ENCODE measurements around the gene KLHL3.

KLHL3 gene

DNA sequence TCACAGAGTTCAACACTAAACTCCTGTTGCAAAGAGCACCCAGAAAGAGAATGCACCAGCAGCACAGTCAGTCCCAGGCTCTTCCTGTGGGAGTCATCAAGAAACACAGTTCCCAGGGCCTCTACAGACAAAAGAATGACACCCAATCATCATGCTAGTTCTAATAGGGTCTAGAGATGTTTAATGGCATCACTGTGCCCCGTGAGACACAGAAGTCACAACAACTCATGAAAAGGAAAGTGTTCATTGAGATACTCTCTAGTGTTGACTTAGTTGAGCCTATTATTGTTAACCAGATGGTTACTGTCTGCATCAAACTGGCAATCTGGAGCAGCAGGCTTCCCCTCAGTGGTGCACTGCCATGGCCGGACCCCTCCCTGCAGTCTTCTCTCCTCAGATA, 1.6 kb downstream of the KLHL3 start:
- H3K9me3 ChIP-seq (ENCODE audit: control insufficient read depth, insufficient read depth, low read length) = no peaks in the 10 kb centered on the region

DNA sequence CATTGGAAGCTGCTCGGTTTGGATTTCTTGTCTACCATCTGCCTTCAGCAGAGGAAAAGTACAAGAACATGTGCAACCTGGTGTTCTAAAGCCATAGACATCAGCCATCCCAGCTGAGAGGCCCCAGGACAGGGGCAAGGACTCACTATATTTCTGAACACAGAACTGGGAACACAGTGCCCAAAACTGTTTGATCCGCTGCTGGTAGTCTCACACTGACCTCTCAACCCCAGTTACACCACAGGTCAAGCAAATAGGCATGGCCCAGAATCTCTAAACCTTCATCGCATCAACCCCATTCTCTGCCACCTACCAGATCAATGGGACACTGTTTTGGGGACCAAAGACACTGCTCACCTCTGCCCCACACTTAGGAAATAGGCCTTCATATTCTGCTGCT, 2.0 kb downstream of the KLHL3 start:
- H3K4me1 ChIP-seq (ENCODE audit: control insufficient read depth, low read length) = peaks cover 11% of the 10 kb centered on the region
- no peaks in the 10 kb centered on the region for H3K36me3 ChIP-seq (ENCODE audit: control insufficient read depth, low read length)
- TF ChIP-seq EZH2phosphoT487 (IDR thresholded peaks at IDR 0.05; ENCODE audit: borderline replicate concordance, low read length) = no peak
- TF ChIP-seq, protein P1, sequence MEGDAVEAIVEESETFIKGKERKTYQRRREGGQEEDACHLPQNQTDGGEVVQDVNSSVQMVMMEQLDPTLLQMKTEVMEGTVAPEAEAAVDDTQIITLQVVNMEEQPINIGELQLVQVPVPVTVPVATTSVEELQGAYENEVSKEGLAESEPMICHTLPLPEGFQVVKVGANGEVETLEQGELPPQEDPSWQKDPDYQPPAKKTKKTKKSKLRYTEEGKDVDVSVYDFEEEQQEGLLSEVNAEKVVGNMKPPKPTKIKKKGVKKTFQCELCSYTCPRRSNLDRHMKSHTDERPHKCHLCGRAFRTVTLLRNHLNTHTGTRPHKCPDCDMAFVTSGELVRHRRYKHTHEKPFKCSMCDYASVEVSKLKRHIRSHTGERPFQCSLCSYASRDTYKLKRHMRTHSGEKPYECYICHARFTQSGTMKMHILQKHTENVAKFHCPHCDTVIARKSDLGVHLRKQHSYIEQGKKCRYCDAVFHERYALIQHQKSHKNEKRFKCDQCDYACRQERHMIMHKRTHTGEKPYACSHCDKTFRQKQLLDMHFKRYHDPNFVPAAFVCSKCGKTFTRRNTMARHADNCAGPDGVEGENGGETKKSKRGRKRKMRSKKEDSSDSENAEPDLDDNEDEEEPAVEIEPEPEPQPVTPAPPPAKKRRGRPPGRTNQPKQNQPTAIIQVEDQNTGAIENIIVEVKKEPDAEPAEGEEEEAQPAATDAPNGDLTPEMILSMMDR (IDR thresholded peaks at IDR 0.05; ENCODE audit: low read depth, low read length, poor library complexity, severe bottlenecking) = no peak
- H3K4me3 ChIP-seq (ENCODE audit: low read length) = no peak overlapping the region
- no peak overlapping the region for H3K4me2 ChIP-seq (ENCODE audit: low read length)
- H3K27me3 ChIP-seq (ENCODE audit: control insufficient read depth, low read length) = 0 out of 2 replicates have a peak, but pooled peaks cover 7% of the 10 kb centered on the region
- H3K9me3 ChIP-seq (ENCODE audit: control insufficient read depth, insufficient read depth, low read length) = no peaks in the 10 kb centered on the region
- H3K79me2 ChIP-seq (ENCODE audit: control insufficient read depth, low read length) = no peaks in the 10 kb centered on the region
- no peaks in the 10 kb centered on the region for H3F3A ChIP-seq (ENCODE audit: control insufficient read depth, insufficient read depth)
- H3K9me2 ChIP-seq (replicated peaks; ENCODE audit: control insufficient read depth, low read length) = no peaks in the 10 kb centered on the region
- H4K20me1 ChIP-seq (ENCODE audit: control insufficient read depth, insufficient read depth, low read depth, low read length) = no peaks in the 10 kb centered on the region
- H3K27ac ChIP-seq (ENCODE audit: low read depth, low read length) = no peak overlapping the region

More for the DNA sequence above, 1.6 kb downstream of the KLHL3 start:
- H3K4me2 ChIP-seq (ENCODE audit: low read length) = no peak overlapping the region
- H3K79me2 ChIP-seq (ENCODE audit: control insufficient read depth, low read length) = no peaks in the 10 kb centered on the region
- H3K4me1 ChIP-seq (ENCODE audit: control insufficient read depth, low read length) = peaks cover 11% of the 10 kb centered on the region
- no peaks in the 10 kb centered on the region for H3K36me3 ChIP-seq (ENCODE audit: control insufficient read depth, low read length)
- H4K20me1 ChIP-seq (ENCODE audit: control insufficient read depth, insufficient read depth, low read depth, low read length) = no peaks in the 10 kb centered on the region
- no peak overlapping the region for H3K4me3 ChIP-seq (ENCODE audit: low read length)
- H3K27me3 ChIP-seq (ENCODE audit: control insufficient read depth, low read length) = 0 out of 2 replicates have a peak, but pooled peaks cover 7% of the 10 kb centered on the region
- no peaks in the 10 kb centered on the region for H3K9me2 ChIP-seq (replicated peaks; ENCODE audit: control insufficient read depth, low read length)
- H3K27ac ChIP-seq (ENCODE audit: low read depth, low read length) = no peak overlapping the region
- H3F3A ChIP-seq (ENCODE audit: control insufficient read depth, insufficient read depth) = no peaks in the 10 kb centered on the region
- TF ChIP-seq, protein P1 (IDR thresholded peaks at IDR 0.05; ENCODE audit: low read depth, low read length, poor library complexity, severe bottlenecking) = no peak
- no peak for TF ChIP-seq EZH2phosphoT487 (IDR thresholded peaks at IDR 0.05; ENCODE audit: borderline replicate concordance, low read length)

DNA sequence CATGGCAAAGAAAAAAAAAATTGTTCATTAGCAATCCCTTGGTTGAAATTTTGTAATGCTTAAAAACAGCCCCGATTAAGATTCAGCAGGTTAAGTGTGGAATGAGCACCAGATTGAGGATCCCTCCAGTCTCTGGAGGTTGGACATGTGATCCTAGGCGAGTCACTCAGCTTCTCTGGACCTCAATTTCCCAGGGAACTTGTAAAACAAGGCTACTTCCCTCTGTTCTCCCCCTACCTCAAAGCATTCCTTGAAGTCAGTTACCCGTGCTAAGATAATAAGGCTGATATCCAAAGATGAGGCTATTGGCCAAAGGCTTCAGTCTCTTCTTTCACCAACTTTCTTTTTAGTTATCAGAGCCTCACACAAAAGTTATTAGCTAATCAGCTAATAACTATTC, 2.9 kb downstream of the KLHL3 start:
- H3K4me1 ChIP-seq (ENCODE audit: control insufficient read depth, low read length) = peaks cover 11% of the 10 kb centered on the region
- H3K36me3 ChIP-seq (ENCODE audit: control insufficient read depth, low read length) = no peaks in the 10 kb centered on the region
- H4K20me1 ChIP-seq (ENCODE audit: control insufficient read depth, insufficient read depth, low read depth, low read length) = no peaks in the 10 kb centered on the region
- no peaks in the 10 kb centered on the region for H3F3A ChIP-seq (ENCODE audit: control insufficient read depth, insufficient read depth)
- no peaks in the 10 kb centered on the region for H3K9me2 ChIP-seq (replicated peaks; ENCODE audit: control insufficient read depth, low read length)
- 0 out of 2 replicates have a peak, but pooled peaks cover 7% of the 10 kb centered on the region for H3K27me3 ChIP-seq (ENCODE audit: control insufficient read depth, low read length)
- H3K27ac ChIP-seq (ENCODE audit: low read depth, low read length) = no peak overlapping the region
- H3K4me2 ChIP-seq (ENCODE audit: low read length) = no peak overlapping the region
- H3K79me2 ChIP-seq (ENCODE audit: control insufficient read depth, low read length) = no peaks in the 10 kb centered on the region
- TF ChIP-seq EZH2phosphoT487 (IDR thresholded peaks at IDR 0.05; ENCODE audit: borderline replicate concordance, low read length) = no peak
- TF ChIP-seq, protein P1 (IDR thresholded peaks at IDR 0.05; ENCODE audit: low read depth, low read length, poor library complexity, severe bottlenecking) = no peak
- no peaks in the 10 kb centered on the region for H3K9me3 ChIP-seq (ENCODE audit: control insufficient read depth, insufficient read depth, low read length)
- no peak overlapping the region for H3K4me3 ChIP-seq (ENCODE audit: low read length)
